ENCODE data around the gene HHIPL1. TPM values are rescaled to one million over a fixed set of nuclear protein-coding genes. Genes with fewer than 3 reads are reported as not detected.
A peak's percentile ranks its signal among the peaks of the same experiment; 100 is the strongest.

The HHIPL1 gene
- total RNA-seq, 2 experiments from 2014 or later = 0.08 to 0.10 TPM

GRCh38 chr14:99687284-99688209 is 42.6 kb downstream of the HHIPL1 start:
- H3K27me3 Mint-ChIP-seq = peaks cover 50% of the 10 kb centered on the region
- POLR2A ChIA-PET = no interaction called here
- H3K4me1 Mint-ChIP-seq = peaks cover 16% of the 10 kb centered on the region

GRCh38 chr14:99688210-99688581 is 43.3 kb downstream of the HHIPL1 start:
- H3K9me3 Mint-ChIP-seq = no peaks in the 10 kb centered on the region
- CTCF ChIA-PET = interaction anchor here (0.5 to 1.4 kb wide), 5 partner anchors 9 to 144 kb away, joined by 3 to 4 read pairs (median 3); no protein-coding TSS in a partner anchor
- peaks cover 14% of the 10 kb centered on the region for H3K4me1 Mint-ChIP-seq
- H3K27me3 Mint-ChIP-seq = peaks cover 50% of the 10 kb centered on the region
- no peaks in the 10 kb centered on the region for H3K36me3 Mint-ChIP-seq (ENCODE audit: low read depth)
- POLR2A ChIA-PET = no interaction called here
- no peak overlapping the region for H3K27ac Mint-ChIP-seq
- DNase-seq = peak; percentile 9
- H3K4me3 Mint-ChIP-seq = no peak overlapping the region

More at GRCh38 chr14:99687284-99688209, 42.6 kb downstream of the HHIPL1 start:
- no peak overlapping the region for H3K27ac Mint-ChIP-seq
- H3K9me3 Mint-ChIP-seq = no peaks in the 10 kb centered on the region
- DNase-seq = peak; percentile 35
- CTCF ChIA-PET = interaction anchor here (0.5 to 1.4 kb wide), 6 partner anchors 9 to 145 kb away, joined by 3 to 4 read pairs (median 3); no protein-coding TSS in a partner anchor
- no peak overlapping the region for H3K4me3 Mint-ChIP-seq
- H3K36me3 Mint-ChIP-seq (ENCODE audit: low read depth) = no peaks in the 10 kb centered on the region

GRCh38 chr14:99688629-99689028 is 43.7 kb downstream of the HHIPL1 start:
- H3K27ac Mint-ChIP-seq = no peak overlapping the region
- CTCF ChIA-PET = interaction anchor here (0.5 to 1.4 kb wide), 5 partner anchors 10 to 144 kb away, joined by 3 to 4 read pairs (median 3); no protein-coding TSS in a partner anchor
- POLR2A ChIA-PET = no interaction called here
- no peaks in the 10 kb centered on the region for H3K9me3 Mint-ChIP-seq
- H3K4me1 Mint-ChIP-seq = peaks cover 14% of the 10 kb centered on the region
- H3K4me3 Mint-ChIP-seq = no peak overlapping the region
- no peaks in the 10 kb centered on the region for H3K36me3 Mint-ChIP-seq (ENCODE audit: low read depth)
- DNase-seq = peak; percentile 9
- peaks cover 50% of the 10 kb centered on the region for H3K27me3 Mint-ChIP-seq

DNA sequence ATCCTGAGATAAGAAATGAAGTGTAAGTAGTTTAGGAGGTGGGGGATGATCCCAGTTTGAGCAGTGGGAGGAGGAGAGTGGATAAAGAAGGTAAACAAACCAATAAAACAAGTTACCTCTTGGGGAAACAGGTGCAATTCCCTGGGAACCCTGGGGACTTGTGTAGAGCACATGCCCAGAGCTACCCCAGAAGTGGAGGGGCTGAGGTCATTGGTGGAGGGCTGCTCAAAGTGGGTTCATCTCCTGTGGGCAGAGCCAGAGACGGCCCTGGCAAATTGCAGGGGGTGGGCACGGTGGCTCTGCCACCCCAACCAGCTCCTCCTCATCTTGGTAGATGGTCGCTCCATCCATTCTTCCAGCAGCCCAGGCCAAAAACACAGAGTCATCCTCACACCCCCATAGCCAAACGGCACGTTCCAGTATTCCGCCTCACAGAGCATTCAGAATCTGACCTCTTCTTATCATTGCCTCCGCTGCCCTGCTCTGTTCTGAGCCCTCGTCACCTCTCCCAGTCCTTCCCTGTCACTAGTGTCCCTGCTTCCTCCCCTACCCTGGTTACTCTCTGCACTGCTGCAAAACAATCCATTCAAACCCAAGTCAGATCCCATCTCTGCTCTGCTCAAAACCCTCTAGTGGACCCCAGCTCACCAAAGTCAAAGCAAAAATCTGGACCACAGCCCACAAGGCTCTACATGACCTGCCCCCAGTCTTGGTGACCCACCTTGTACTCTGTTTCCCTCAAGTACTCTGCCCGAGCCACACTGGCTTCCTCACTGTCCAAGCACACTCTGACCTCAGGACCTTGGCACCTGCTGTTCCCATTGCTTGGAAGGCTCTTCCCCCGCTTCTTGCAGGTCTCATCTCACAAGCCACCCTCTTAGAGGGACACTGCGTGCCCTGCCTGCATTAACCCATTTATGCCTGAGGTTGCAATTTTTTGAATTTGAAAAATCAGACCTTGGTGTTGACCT is 44.6 kb downstream of the HHIPL1 start:
- no peaks in the 10 kb centered on the region for H3K9me3 Mint-ChIP-seq
- H3K27ac Mint-ChIP-seq = no peak overlapping the region
- peak; percentile 10 for DNase-seq
- H3K4me1 Mint-ChIP-seq = peaks cover 11% of the 10 kb centered on the region
- no peak overlapping the region for H3K4me3 Mint-ChIP-seq
- no peaks in the 10 kb centered on the region for H3K36me3 Mint-ChIP-seq (ENCODE audit: low read depth)
- H3K27me3 Mint-ChIP-seq = peaks cover 55% of the 10 kb centered on the region
- POLR2A ChIA-PET = no interaction called here
- CTCF ChIA-PET = interaction anchor here (1.4 kb wide), 1 partner anchor 9 kb away, joined by 3 read pairs; no protein-coding TSS in a partner anchor

DNA sequence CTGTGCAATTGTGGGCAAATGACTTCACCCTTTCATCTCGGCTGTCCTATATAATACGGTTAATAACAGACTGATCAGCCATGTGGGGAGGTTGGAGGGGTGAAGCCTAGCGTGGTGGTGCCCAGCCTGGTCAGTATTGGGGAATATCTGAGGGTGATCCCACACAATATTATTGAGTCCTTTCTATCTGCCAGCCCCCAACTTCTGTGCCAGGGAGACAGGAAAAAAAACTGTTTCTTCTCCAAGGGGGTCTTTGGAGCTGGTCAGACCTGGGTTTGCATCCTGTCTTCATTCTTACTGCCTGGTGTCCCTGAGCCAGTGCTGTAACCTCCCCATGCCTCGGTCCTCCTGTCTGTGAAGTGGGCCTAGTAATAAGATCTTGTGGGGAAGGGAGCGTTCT is 45.7 kb downstream of the HHIPL1 start:
- POLR2A ChIA-PET = interaction anchor here (0.6 kb wide), 1 partner anchor 21 kb away, joined by 3 read pairs; no protein-coding TSS in a partner anchor
- H3K9me3 Mint-ChIP-seq = no peaks in the 10 kb centered on the region
- no peak overlapping the region for H3K27ac Mint-ChIP-seq
- H3K36me3 Mint-ChIP-seq (ENCODE audit: low read depth) = no peaks in the 10 kb centered on the region
- H3K27me3 Mint-ChIP-seq = peaks cover 56% of the 10 kb centered on the region
- H3K4me3 Mint-ChIP-seq = no peak overlapping the region
- no peak for DNase-seq
- CTCF ChIA-PET = no interaction called here
- H3K4me1 Mint-ChIP-seq = peaks cover 10% of the 10 kb centered on the region

DNA sequence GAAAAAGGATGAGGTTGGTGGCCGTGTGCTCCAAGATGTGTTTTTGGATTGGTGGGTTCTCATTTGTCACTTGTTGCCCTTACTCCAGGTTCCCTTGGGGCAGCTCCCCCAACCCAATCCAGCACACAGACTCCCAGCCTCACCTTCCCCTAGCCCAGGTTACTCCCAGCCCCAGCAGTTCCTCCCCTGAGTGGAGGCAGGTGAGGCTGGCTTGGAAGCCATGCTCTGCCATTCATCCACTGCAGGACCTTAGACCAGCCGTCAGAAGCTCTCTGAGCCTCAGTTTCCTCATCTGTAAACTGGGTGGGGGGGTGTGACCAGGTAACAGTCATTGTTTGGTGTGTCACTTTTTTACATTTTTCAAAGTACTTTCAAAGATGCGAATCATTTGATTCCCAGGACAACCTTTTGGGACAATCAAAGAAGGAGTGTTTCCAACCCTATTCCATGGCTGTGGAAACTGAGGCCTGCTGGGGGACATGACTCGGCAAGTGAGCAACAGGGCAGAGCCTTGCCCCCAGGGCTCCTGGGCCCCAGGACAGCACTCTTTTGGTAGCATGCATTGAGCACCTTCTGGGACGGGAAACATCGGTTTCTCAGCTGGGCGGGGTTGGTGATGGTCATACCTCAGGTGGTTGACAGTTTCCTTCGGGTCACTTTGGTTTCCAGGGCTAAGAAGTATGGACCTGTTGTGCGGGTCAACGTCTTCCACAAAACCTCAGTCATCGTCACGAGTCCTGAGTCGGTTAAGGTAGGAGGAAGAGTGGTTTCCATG is 46.4 kb downstream of the HHIPL1 start:
- Mint-ChIP-seq H3K27me3 (peaks cover 52% of the 10 kb centered on the region), H3K36me3 (ENCODE audit: low read depth) (no peaks in the 10 kb centered on the region), H3K27ac (no peak overlapping the region), H3K4me3 (no peak overlapping the region), H3K4me1 (peaks cover 10% of the 10 kb centered on the region), H3K9me3 (no peaks in the 10 kb centered on the region)
- no peak for DNase-seq
- ChIA-PET POLR2A (no interaction called here), CTCF (no interaction called here)

DNA sequence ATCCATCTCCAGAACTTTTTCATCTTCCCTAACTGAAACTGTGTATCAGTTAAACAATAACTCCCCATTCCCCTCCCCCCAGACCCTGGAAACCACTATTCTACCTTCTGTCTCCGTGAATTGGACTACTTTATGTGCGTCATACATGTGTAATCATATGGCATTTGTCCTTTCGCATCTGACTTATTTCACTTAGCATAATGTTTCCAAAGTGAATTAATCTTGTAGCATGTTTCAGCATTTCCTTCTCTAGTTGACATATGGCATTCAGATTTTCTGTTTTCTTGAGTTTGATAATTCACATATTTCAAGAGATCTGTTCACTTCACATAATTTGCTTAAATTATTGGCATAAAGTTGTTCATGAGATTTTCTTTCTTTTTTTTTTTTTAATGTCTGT is 49.0 kb downstream of the HHIPL1 start:
- peaks cover 7% of the 10 kb centered on the region for H3K4me1 Mint-ChIP-seq
- ChIA-PET POLR2A (no interaction called here), CTCF (no interaction called here)

GRCh38 chr14:99696929-99697328 is 52.0 kb downstream of the HHIPL1 start:
- Mint-ChIP-seq H3K27ac (no peak overlapping the region), H3K36me3 (ENCODE audit: low read depth) (no peaks in the 10 kb centered on the region), H3K4me3 (no peak overlapping the region), H3K9me3 (no peaks in the 10 kb centered on the region), H3K27me3 (peaks cover 20% of the 10 kb centered on the region), H3K4me1 (peaks cover 12% of the 10 kb centered on the region)
- CTCF ChIA-PET = interaction anchor here (0.7 to 1.1 kb wide), 2 partner anchors 10 to 13 kb away, joined by 3 read pairs; partner anchors contain the start of gene CYP46A1
- POLR2A ChIA-PET = interaction anchor here (0.9 kb wide), 1 partner anchor 13 kb away, joined by 3 read pairs; the partner anchor contains the start of gene CYP46A1
- DNase-seq = no peak

More for the DNA sequence above, 49.0 kb downstream of the HHIPL1 start:
- H3K27ac Mint-ChIP-seq = no peak overlapping the region
- H3K27me3 Mint-ChIP-seq = peaks cover 39% of the 10 kb centered on the region
- DNase-seq = no peak
- H3K4me3 Mint-ChIP-seq = no peak overlapping the region
- H3K9me3 Mint-ChIP-seq = no peaks in the 10 kb centered on the region
- no peaks in the 10 kb centered on the region for H3K36me3 Mint-ChIP-seq (ENCODE audit: low read depth)

GRCh38 chr14:99698236-99698635 is 53.3 kb downstream of the HHIPL1 start:
- no peak overlapping the region for H3K27ac Mint-ChIP-seq
- H3K27me3 Mint-ChIP-seq = peaks cover 18% of the 10 kb centered on the region
- CTCF ChIA-PET = interaction anchor here (0.8 to 0.9 kb wide), 2 partner anchors 10 to 14 kb away, joined by 3 read pairs; partner anchors contain the start of gene CYP46A1
- peaks cover 5% of the 10 kb centered on the region for H3K9me3 Mint-ChIP-seq
- H3K4me1 Mint-ChIP-seq = peaks cover 12% of the 10 kb centered on the region
- H3K4me3 Mint-ChIP-seq = no peak overlapping the region
- DNase-seq = no peak
- H3K36me3 Mint-ChIP-seq (ENCODE audit: low read depth) = no peaks in the 10 kb centered on the region
- POLR2A ChIA-PET = no interaction called here

- peaks cover 9% of the 10 kb centered on the region for H3K9me3 Mint-ChIP-seq
- H3K4me1 Mint-ChIP-seq = peaks cover 12% of the 10 kb centered on the region
- no peak overlapping the region for H3K27ac Mint-ChIP-seq
- H3K36me3 Mint-ChIP-seq (ENCODE audit: low read depth) = peaks cover 2% of the 10 kb centered on the region
- H3K27me3 Mint-ChIP-seq = peaks cover 20% of the 10 kb centered on the region
- ChIA-PET POLR2A (no interaction called here), CTCF (interaction anchor here (0.8 to 0.9 kb wide), 2 partner anchors 10 to 15 kb away, joined by 3 read pairs; partner anchors contain the start of gene CYP46A1)
- DNase-seq = no peak
- H3K4me3 Mint-ChIP-seq = no peak overlapping the region
These were observed 53.7 kb downstream of the HHIPL1 start for GRCh38 chr14:99698642-99699041.

DNA sequence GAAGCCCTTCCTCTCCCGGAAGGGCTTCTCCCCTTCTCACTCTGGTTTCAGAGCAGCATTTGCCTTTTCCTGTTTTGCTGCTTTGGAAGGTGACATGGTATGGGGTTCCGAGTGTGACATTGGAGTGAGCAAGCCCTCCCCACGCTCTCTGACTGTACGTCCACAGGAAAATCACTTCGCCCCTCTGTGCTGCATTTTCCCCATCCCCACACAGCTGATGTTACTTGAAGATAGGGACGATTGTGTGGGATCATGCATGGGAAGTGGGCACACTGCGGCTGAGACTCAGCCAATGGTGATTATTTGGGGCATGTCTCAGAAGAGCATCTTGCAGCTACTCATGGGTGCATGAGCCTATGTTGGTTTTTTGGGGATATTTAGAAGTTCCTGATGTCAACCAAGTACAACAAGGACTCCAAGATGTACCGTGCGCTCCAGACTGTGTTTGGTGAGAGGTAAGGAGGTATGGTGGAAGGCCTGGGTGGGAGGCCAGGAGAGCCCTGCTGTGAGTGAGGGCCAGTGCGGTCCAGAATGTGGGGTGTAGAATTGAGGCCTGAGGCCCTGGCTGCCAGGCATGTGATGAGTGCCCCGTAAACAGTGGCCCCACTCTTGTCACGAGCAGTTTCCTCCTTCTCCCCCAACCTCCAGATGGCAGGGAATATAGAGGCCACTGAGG is 54.3 kb downstream of the HHIPL1 start:
- DNase-seq = no peak
- peaks cover 16% of the 10 kb centered on the region for H3K27me3 Mint-ChIP-seq
- CTCF ChIA-PET = interaction anchor here (0.8 to 0.9 kb wide), 2 partner anchors 11 to 15 kb away, joined by 3 read pairs; partner anchors contain the start of gene CYP46A1
- POLR2A ChIA-PET = no interaction called here
- peaks cover 11% of the 10 kb centered on the region for H3K9me3 Mint-ChIP-seq
- H3K27ac Mint-ChIP-seq = no peak overlapping the region
- no peak overlapping the region for H3K4me3 Mint-ChIP-seq
- H3K36me3 Mint-ChIP-seq (ENCODE audit: low read depth) = peaks cover 3% of the 10 kb centered on the region
- H3K4me1 Mint-ChIP-seq = peaks cover 12% of the 10 kb centered on the region

GRCh38 chr14:99699861-99700260 is 54.9 kb downstream of the HHIPL1 start:
- CTCF ChIA-PET = no interaction called here

More at GRCh38 chr14:99699861-99700260, 54.9 kb downstream of the HHIPL1 start:
- Mint-ChIP-seq H3K9me3 (peaks cover 13% of the 10 kb centered on the region), H3K4me3 (no peak overlapping the region), H3K36me3 (ENCODE audit: low read depth) (peaks cover 3% of the 10 kb centered on the region), H3K27me3 (peaks cover 14% of the 10 kb centered on the region), H3K27ac (no peak overlapping the region), H3K4me1 (peaks cover 12% of the 10 kb centered on the region)
- POLR2A ChIA-PET = no interaction called here
- no peak for DNase-seq
